ENCODE results near the gene EPG5.

GRCh38 chr18:45838302-45839070 is 128.6 kb downstream of the EPG5 start:
- TF ChIP-seq CTCF (IDR thresholded peaks at IDR 0.05; ENCODE audit: insufficient read depth, low read length) = no peak
- no peak for TF ChIP-seq POLR2AphosphoS5 (IDR thresholded peaks at IDR 0.05; ENCODE audit: low read depth)
- TF ChIP-seq REST (IDR thresholded peaks at IDR 0.05; ENCODE audit: insufficient replicate concordance, low read depth) = no peak
